ENCODE measurements around the gene RNF144B. TPM values are rescaled to one million over a fixed set of nuclear protein-coding genes. Genes with fewer than 3 reads are reported as not detected.

RNF144B gene
- total and polyA plus RNA-seq, 4 donors = 18.1 to 96.8 (median 59.5) TPM

DNA sequence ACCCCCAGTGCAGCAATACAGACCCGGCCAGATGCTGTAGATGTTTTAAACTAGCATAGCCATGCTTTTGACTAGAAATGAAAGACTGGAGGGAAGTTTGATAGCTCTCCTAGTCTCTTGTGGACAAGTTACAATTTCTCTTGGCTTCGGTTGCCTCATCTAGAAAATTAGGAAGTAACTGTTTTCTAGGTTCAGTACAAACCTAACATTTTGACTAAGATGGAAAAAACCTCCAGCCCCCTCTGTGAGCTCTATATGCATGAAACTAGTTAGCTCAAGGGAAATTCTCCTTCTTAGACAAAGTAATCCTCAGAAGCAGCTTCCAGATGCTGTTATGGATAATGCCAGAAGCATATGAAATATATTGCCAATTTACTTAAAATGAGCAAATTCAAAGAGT, 86.6 kb downstream of the RNF144B start:
- TF ChIP-seq, protein P1, sequence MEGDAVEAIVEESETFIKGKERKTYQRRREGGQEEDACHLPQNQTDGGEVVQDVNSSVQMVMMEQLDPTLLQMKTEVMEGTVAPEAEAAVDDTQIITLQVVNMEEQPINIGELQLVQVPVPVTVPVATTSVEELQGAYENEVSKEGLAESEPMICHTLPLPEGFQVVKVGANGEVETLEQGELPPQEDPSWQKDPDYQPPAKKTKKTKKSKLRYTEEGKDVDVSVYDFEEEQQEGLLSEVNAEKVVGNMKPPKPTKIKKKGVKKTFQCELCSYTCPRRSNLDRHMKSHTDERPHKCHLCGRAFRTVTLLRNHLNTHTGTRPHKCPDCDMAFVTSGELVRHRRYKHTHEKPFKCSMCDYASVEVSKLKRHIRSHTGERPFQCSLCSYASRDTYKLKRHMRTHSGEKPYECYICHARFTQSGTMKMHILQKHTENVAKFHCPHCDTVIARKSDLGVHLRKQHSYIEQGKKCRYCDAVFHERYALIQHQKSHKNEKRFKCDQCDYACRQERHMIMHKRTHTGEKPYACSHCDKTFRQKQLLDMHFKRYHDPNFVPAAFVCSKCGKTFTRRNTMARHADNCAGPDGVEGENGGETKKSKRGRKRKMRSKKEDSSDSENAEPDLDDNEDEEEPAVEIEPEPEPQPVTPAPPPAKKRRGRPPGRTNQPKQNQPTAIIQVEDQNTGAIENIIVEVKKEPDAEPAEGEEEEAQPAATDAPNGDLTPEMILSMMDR (IDR thresholded peaks at IDR 0.05; ENCODE audit: control extremely low read depth, extremely low read depth) = no peak
- no peak overlapping the region for H3K27ac ChIP-seq (ENCODE audit: low read depth in 1 of 2, low read length in 1 of 2)
- no peak for ATAC-seq (ENCODE audit: insufficient read depth, low FRiP score)

DNA sequence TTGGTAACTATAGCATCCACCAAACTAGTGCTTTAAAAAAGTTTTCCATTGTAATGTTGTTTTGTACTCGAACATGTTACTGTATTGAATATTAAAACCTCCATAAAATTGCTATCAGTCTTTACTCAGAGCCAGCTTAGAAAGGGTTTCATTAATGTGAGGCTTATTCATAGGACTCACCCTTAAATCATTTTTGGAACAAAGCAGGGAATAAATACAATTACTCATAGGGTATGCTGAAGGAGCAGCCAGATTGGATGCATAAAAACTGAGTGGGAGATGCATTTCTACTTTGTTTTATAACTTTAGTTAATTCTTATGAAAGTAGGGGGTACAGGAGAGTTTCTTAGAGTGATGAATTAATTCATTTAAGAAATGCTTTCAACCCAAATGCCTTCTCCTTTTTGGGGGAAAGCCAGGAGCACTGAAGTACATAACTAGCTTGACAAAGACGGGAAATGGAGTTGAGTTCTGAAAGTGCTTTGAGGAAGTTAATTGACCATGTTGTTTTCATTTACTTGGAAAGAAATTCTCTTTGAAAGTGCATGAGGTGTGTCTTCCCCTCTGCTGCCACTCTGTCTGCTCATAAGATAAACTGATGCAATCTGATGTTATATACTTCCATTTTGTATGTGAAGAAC, 90.3 kb downstream of the RNF144B start:
- H3K4me1 ChIP-seq (ENCODE audit: control insufficient read depth in 5 of 5, insufficient read depth in 5 of 5, low read length in 5 of 5) = no peaks in the 10 kb centered on the region
- no peak overlapping the region for H3K9ac ChIP-seq (ENCODE audit: insufficient read depth in 1 of 2, low read length in 2 of 2)
- no peak overlapping the region for H3K4me3 ChIP-seq
- H3K36me3 ChIP-seq (ENCODE audit: control insufficient read depth in 4 of 4, insufficient read depth in 4 of 4, low read length in 4 of 4) = no peaks in the 10 kb centered on the region
- peak in 2 of 3 donors; percentile 8 to 29 for DNase-seq
- peak; percentile 27 for ATAC-seq (ENCODE audit: insufficient read depth, low FRiP score)
- WGBS, 2 donors = 44 to 53% methylated on average over 2 of the region's 2 CpGs
- H3K27ac ChIP-seq (ENCODE audit: low read depth in 1 of 2, low read length in 1 of 2) = no peak overlapping the region
- no peaks in the 10 kb centered on the region for H3K27me3 ChIP-seq (ENCODE audit: control insufficient read depth in 3 of 3, insufficient read depth in 3 of 3, low read length in 2 of 3)
- TF ChIP-seq, protein P1 (IDR thresholded peaks at IDR 0.05; ENCODE audit: control extremely low read depth, extremely low read depth) = no peak
- no peaks in the 10 kb centered on the region for H3K9me3 ChIP-seq (ENCODE audit: control insufficient read depth in 4 of 4, insufficient read depth in 3 of 4, low read length in 3 of 4)

More for the DNA sequence above, 86.6 kb downstream of the RNF144B start:
- WGBS, 2 donors = 51 to 72% methylated on average over 2 of the region's 2 CpGs
- no peaks in the 10 kb centered on the region for H3K36me3 ChIP-seq (ENCODE audit: control insufficient read depth in 4 of 4, insufficient read depth in 4 of 4, low read length in 4 of 4)
- H3K4me3 ChIP-seq = no peak overlapping the region
- H3K27me3 ChIP-seq (ENCODE audit: control insufficient read depth in 3 of 3, insufficient read depth in 3 of 3, low read length in 2 of 3) = no peaks in the 10 kb centered on the region
- no peaks in the 10 kb centered on the region for H3K9me3 ChIP-seq (ENCODE audit: control insufficient read depth in 4 of 4, insufficient read depth in 3 of 4, low read length in 3 of 4)
- no peak overlapping the region for H3K9ac ChIP-seq (ENCODE audit: insufficient read depth in 1 of 2, low read length in 2 of 2)
- DNase-seq = no peak
- no peaks in the 10 kb centered on the region for H3K4me1 ChIP-seq (ENCODE audit: control insufficient read depth in 5 of 5, insufficient read depth in 5 of 5, low read length in 5 of 5)

- ATAC-seq (ENCODE audit: insufficient read depth, low FRiP score) = no peak
- no peaks in the 10 kb centered on the region for H3K36me3 ChIP-seq (ENCODE audit: control insufficient read depth in 4 of 4, insufficient read depth in 4 of 4, low read length in 4 of 4)
- 79 to 93% methylated on average over 1 of the region's 1 CpG for WGBS, 2 donors
- TF ChIP-seq, protein P1 (IDR thresholded peaks at IDR 0.05; ENCODE audit: control extremely low read depth, extremely low read depth) = no peak
- H3K27ac ChIP-seq (ENCODE audit: low read depth in 1 of 2, low read length in 1 of 2) = no peak overlapping the region
- H3K9ac ChIP-seq (ENCODE audit: insufficient read depth in 1 of 2, low read length in 2 of 2) = no peak overlapping the region
- H3K9me3 ChIP-seq (ENCODE audit: control insufficient read depth in 4 of 4, insufficient read depth in 3 of 4, low read length in 3 of 4) = no peaks in the 10 kb centered on the region
- DNase-seq = no peak
- H3K4me1 ChIP-seq (ENCODE audit: control insufficient read depth in 5 of 5, insufficient read depth in 5 of 5, low read length in 5 of 5) = no peaks in the 10 kb centered on the region
- H3K4me3 ChIP-seq = no peak overlapping the region
- no peaks in the 10 kb centered on the region for H3K27me3 ChIP-seq (ENCODE audit: control insufficient read depth in 3 of 3, insufficient read depth in 3 of 3, low read length in 2 of 3)
These were observed 91.5 kb downstream of the RNF144B start for GRCh38 chr6:18478610-18479009.

DNA sequence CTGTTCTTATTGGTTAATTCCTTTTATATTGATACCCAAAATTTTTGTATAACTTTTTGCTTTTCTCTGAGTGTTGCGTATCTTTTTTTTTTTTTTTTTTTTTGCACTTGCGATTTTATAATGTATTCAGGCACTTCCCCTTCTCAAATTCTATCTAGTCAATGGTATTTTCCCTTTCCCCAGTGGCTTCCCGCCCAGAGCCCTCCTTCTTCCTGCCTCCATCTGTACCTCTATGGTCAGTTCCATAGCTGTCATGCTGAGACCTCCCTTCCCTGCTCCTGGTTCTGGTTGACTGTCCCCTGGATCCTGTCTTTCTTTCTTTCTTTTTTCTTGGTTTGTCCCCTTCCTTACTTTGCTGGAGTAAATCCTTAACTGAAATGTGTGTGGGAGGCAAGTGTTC, 94.7 kb downstream of the RNF144B start:
- H3K9ac ChIP-seq (ENCODE audit: insufficient read depth in 1 of 2, low read length in 2 of 2) = no peak overlapping the region
- no peaks in the 10 kb centered on the region for H3K36me3 ChIP-seq (ENCODE audit: control insufficient read depth in 4 of 4, insufficient read depth in 4 of 4, low read length in 4 of 4)
- H3K4me3 ChIP-seq = no peak overlapping the region
- no peak overlapping the region for H3K27ac ChIP-seq (ENCODE audit: low read depth in 1 of 2, low read length in 1 of 2)
- H3K4me1 ChIP-seq (ENCODE audit: control insufficient read depth in 5 of 5, insufficient read depth in 5 of 5, low read length in 5 of 5) = no peaks in the 10 kb centered on the region
- TF ChIP-seq, protein P1 (IDR thresholded peaks at IDR 0.05; ENCODE audit: control extremely low read depth, extremely low read depth) = no peak
- DNase-seq = no peak
- H3K27me3 ChIP-seq (ENCODE audit: control insufficient read depth in 3 of 3, insufficient read depth in 3 of 3, low read length in 2 of 3) = no peaks in the 10 kb centered on the region
- ATAC-seq (ENCODE audit: insufficient read depth, low FRiP score) = no peak
- no peaks in the 10 kb centered on the region for H3K9me3 ChIP-seq (ENCODE audit: control insufficient read depth in 4 of 4, insufficient read depth in 3 of 4, low read length in 3 of 4)
- 76 to 91% methylated on average over 3 of the region's 3 CpGs for WGBS, 2 donors
